Brain microvascular endothelial cell (primary cell): ENCODE measurements around the gene DLGAP1.

Experiments
- DNase-seq: peaks from one replicate; pipeline ENCODE4 v3.0.0-alpha.2; 2020
- H3K27ac ChIP-seq: fragments of 250-450 bp; sonication (Bioruptor Pico); 2 replicates; pipeline ENCODE4 v1.5.1; 2020; ENCODE audit warnings: mild to moderate bottlenecking, moderate library complexity
- H3K27me3 ChIP-seq: fragments of 250-450 bp; sonication (Bioruptor Pico); replicated peaks from 2 replicates; pipeline ENCODE4 v1.5.1; 2020; ENCODE audit warnings: mild to moderate bottlenecking
- H3K36me3 ChIP-seq: fragments of 250-450 bp; sonication (Bioruptor Pico); replicated peaks from 2 replicates; pipeline ENCODE4 v1.5.1; 2020; ENCODE audit warnings: mild to moderate bottlenecking
- H3K4me3 ChIP-seq: 2 replicates; pipeline ENCODE4 v1.5.1; 2011; ENCODE audit warnings: low read depth, mild to moderate bottlenecking, control low read depth, low read length, moderate library complexity
- in situ Hi-C: cut with HindIII; loops from 2 replicates; pipeline ENCODE4 v1.10.0; 2017; ENCODE audit warnings: low sequenced_read_pairs, low pct_ligation_motif_present
- TF ChIP-seq, protein P1 (sequence below): IDR thresholded peaks from 2 replicates; pipeline ENCODE4 v1.5.1; 2011; ENCODE audit warnings: low read depth, mild to moderate bottlenecking, moderate library complexity, low read length, control low read depth, inconsistent platforms; ENCODE audit errors: missing control alignments

The DLGAP1 gene

DNA sequence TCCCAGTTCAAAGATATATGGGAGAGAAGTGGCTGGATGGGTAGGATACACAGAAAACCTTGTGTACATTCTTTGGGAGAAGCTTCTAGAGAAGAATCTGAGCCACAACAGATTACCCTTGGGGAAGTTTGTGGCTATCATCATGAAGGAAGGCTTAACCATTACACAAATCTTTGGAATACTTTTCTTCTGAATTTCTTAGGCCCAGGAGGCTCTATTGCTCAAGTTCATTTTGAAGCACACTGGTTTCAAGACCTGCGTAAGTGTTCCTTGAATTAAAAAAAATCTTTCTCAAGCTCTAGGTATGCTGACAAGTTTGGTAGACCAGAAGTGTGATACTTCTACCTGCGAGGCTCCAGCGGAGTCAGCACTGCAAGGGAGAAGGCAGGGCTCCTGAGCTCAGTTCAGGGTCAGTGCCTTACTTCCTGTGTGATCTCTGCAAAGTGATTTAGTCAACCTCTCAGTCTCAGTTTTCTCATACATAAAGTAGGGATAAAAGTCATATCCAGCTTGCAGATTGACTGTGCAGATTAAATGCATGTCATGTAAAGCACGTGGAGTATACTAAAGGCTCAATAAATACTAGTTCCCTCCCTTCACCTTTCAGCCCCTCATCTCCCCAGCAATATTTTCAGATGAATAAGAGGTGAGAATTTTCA lies 438.6 kb downstream of the DLGAP1 start:
- Histone ChIP-seq H3K4me3 (no peak overlapping the region), H3K36me3 (no peaks in the 10 kb centered on the region), H3K27me3 (no peaks in the 10 kb centered on the region), H3K27ac (no peak overlapping the region)
- DNase-seq: no peak
- TF ChIP-seq, protein P1, sequence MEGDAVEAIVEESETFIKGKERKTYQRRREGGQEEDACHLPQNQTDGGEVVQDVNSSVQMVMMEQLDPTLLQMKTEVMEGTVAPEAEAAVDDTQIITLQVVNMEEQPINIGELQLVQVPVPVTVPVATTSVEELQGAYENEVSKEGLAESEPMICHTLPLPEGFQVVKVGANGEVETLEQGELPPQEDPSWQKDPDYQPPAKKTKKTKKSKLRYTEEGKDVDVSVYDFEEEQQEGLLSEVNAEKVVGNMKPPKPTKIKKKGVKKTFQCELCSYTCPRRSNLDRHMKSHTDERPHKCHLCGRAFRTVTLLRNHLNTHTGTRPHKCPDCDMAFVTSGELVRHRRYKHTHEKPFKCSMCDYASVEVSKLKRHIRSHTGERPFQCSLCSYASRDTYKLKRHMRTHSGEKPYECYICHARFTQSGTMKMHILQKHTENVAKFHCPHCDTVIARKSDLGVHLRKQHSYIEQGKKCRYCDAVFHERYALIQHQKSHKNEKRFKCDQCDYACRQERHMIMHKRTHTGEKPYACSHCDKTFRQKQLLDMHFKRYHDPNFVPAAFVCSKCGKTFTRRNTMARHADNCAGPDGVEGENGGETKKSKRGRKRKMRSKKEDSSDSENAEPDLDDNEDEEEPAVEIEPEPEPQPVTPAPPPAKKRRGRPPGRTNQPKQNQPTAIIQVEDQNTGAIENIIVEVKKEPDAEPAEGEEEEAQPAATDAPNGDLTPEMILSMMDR: no peak
- in situ Hi-C loops: no loop called here

DNA sequence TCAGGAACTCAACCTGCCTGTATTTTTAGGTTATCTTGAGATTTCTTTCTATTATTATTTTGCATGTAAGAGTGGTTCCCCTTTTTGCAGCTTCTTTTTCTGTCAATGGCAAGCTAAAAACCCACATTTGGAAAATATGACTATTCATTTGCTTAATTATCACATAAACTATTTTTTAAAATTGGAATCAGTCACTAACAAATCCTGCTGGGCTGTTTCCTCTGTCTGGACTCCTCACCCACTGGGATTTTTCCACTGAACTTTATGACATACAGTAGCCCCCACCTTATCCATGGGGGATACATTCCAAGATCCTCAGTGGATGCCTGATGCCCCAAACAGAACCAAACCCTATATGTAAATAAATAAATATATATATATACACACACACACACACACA lies 447.3 kb downstream of the DLGAP1 start:
- H3K27ac ChIP-seq: no peak overlapping the region
- no peaks in the 10 kb centered on the region for H3K27me3 ChIP-seq
- in situ Hi-C loops: no loop called here
- DNase-seq: no peak
- H3K4me3 ChIP-seq: no peak overlapping the region
- H3K36me3 ChIP-seq: no peaks in the 10 kb centered on the region
- TF ChIP-seq, protein P1: no peak

DNA sequence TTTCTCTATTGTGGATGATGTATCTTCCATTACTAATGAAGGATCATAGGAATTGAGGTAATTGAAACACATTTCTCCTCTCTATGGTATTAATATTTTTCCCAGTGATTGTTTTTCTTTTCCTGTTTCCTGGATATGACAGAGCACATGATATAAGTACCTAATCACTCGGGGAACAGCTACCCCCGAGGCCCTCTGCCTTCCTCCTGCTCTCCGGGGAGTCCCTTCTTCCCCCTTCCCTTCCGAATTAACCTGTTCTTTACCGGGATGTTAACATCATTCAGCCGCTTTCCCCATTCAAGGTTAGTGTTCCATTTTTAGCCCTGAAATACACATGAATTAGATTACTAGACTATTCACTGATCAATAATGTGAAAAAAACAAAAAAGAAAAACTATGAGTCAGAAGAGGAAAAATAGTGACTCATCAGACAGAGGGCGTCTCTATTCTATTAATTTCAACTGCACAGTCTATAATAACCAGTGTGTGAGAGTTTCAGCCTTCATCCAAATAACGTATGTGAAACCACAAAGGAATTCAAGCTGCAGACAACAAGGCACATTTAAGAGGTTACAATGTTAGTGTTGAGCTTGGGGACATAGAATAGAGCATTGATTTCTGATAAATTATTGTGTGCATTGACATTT lies 450.8 kb downstream of the DLGAP1 start:
- H3K36me3 ChIP-seq: no peaks in the 10 kb centered on the region
- no peak overlapping the region for H3K27ac ChIP-seq
- no peaks in the 10 kb centered on the region for H3K27me3 ChIP-seq
- peak; percentile 3 for DNase-seq
- TF ChIP-seq, protein P1: no peak
- in situ Hi-C loops: no loop called here
- H3K4me3 ChIP-seq: no peak overlapping the region

DNA sequence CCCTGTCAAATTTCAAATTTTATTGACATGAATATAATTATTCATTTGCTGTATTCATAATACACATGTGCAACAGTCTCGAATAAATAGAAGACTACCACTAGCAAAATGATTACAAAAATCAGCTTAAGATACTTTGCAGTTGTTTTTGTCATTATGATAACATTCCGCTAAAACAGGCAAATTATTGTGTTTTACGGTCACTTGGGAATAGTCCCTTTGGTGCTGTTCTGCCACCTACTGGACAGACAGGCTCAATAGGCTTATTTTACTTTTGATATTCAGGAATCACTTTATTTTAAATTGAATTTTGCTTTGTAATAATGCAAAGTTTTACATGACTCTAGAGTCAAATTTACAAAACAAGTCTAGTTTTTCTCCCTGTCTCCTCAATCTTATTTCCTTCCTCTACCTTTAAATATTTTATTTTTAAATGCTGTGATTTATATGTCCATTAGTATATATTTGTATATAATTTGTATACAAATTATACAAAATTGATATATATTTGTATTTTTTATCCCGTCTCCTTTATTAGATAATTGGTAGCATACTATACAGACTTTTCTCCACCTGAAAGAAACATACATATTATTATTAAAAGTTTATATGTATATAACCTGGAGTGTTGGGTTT lies 456.3 kb downstream of the DLGAP1 start:
- Histone ChIP-seq H3K27me3 (no peaks in the 10 kb centered on the region), H3K4me3 (no peak overlapping the region), H3K36me3 (no peaks in the 10 kb centered on the region), H3K27ac (no peak overlapping the region)
- DNase-seq: peak; percentile 34
- TF ChIP-seq, protein P1: peak; percentile 81
- in situ Hi-C loops: loop anchor here (25.0 kb wide), 1 partner anchor 237 kb away; no protein-coding TSS in a partner anchor

DNA sequence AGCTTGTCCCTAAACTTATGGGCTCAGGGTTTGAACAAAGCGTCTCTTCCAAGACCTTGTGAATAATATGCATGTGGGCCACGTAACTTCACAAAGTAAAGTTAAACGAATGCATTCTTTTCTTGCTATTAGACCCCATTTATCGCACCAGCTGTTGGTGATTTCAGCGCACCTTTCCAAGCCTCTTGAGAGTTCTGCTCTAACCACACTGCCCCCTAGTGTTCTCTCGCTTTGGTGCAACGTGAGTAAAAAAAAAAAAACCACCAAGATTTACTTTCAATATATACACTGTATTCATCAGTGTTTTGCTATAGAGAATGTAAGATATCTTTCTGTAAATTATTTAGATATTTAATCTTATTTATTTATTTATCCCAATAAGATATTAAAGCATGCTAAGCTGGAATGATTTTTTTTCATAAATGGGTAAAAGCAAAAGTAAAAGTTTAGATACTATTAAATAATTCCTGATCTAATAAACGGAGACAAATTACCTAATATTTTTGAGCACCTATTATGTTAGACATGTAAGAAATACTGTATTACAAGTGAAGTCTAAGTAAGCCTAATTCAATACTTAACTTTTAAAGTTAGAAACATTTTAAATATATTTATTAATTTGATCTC lies 459.5 kb downstream of the DLGAP1 start:
- in situ Hi-C loops: loop anchor here (25.0 kb wide), 1 partner anchor 233 kb away; no protein-coding TSS in a partner anchor
- peak; percentile 33 for DNase-seq
- Histone ChIP-seq H3K27ac (no peak overlapping the region), H3K27me3 (no peaks in the 10 kb centered on the region), H3K36me3 (no peaks in the 10 kb centered on the region), H3K4me3 (no peak overlapping the region)
- TF ChIP-seq, protein P1: peak; percentile 86
